HG03442 (cell line): Measurements from ENCODE around the gene ARID4B.
A peak's percentile ranks its signal among the peaks of the same experiment; 100 is the strongest.

Experiments used
- ATAC-seq: cut with Tn5 transposase; IDR thresholded peaks from one replicate; pipeline ENCODE4 v1.9.1; 2021; ENCODE audit warnings: mild to moderate bottlenecking, moderate library complexity; ENCODE audit not compliant: unreplicated experiment

The ARID4B gene

DNA sequence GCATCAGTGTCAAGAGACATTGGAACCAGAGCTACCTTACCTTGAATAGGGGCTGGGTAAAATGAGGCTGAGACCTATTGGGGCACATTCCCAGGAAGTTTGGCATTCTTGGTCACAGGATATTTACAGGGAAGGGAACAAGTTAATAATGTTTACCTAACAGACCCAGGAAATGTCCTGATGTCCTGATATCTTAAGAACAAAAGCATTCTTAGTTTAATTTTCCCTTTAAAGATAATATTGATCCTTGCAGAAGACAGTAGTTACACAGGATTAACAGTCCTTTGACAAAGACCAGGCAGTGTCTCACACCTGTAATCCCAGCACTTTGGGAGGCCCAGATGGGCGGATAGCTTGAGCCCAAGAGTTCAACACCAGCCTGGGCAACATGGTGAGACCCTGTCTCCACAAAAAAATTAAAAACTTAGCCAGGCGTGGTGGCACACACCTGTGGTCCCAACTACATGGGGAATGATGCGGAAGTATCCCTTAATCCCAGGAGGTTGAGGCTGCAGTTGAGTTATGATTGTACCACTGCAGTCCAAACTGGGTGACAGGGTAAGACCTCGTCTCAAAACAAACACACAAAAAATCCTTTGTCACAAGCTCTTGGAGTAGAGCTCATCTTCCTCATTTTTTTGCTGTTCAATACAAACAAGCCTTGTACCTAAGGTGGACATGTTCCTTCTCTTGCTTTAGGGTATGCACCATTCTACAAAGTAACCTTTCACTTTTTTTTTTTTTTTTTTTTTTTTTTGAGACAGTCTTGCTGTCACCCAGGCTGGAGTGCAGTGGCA, 198.0 kb downstream of the ARID4B start:
- ATAC-seq = no peak

- peak; percentile 89 for ATAC-seq
Measured at GRCh38 chr1:235128456-235129328, 199.3 kb downstream of the ARID4B start, which contains the start of gene TOMM20. Gene TOMM20, minus strand, starts transcription at chr1:235128837. Its CDS starts 122 bp downstream, at chr1:235128715.

GRCh38 chr1:235127732-235128455, 200.1 kb downstream of the ARID4B start:
- no peak for ATAC-seq

DNA sequence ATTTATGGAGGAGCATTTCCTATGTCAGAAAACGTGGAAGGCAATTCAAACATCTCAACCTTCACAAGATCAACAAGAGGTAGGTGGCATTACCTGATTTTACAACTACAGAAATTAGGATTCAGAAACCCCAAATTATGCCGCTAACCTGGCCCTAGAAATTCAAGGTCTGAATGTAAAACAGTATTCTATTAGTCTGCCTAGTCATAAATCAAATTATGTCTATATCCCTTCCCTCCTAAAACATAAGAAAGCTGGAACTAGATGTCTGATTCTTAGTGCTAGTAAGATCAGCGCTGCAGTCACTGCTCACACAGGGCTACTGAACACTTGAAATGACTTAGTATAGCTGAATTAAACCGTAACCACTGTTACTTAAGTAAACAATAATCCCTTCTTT, 200.8 kb downstream of the ARID4B start:
- no peak for ATAC-seq

- ATAC-seq = no peak
Measured at GRCh38 chr1:235124665-235125064, 203.3 kb downstream of the ARID4B start.

GRCh38 chr1:235124111-235124510, 203.9 kb downstream of the ARID4B start:
- ATAC-seq = no peak

- ATAC-seq = no peak
Measured at GRCh38 chr1:235122348-235122747, 205.6 kb downstream of the ARID4B start.
